Fibroblast of skin of scalp (primary cell): Measurements from ENCODE around the gene TRAF7.
"Not testable (repeated sequence)": the region's sequence is repeated elsewhere in the genome, so short reads cannot be mapped to it uniquely, and the experiment has no call there.

Source experiments
- DNase-seq: peaks from one replicate; pipeline ENCODE4 v3.0.0-alpha.2; 2013

TRAF7 gene

GRCh38 chr16:2184346-2184745, 28.8 kb downstream of the TRAF7 start:
- no peak for DNase-seq

GRCh38 chr16:2184962-2185361, 29.4 kb downstream of the TRAF7 start:
- DNase-seq, result no peak

DNA sequence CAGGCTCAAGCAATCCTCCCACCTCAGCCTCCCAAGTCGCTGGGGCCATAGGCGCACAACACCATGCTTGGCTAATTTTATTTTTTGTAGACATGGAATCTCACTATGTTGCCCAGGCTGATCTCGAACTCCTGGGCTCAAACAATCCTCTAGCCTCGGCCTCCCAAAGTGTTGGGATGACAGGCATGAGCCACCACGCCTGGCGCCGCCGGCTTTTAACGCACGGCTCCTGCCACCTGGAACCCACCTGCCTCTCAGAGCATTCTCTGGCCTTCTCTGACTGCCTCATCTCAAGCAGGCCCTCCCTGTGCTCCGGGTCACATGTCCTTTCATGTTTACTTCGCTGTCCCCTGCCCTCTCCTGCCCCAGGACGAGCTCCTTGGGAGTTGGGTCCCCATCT, 30.5 kb downstream of the TRAF7 start:
- DNase-seq, result no peak

DNA sequence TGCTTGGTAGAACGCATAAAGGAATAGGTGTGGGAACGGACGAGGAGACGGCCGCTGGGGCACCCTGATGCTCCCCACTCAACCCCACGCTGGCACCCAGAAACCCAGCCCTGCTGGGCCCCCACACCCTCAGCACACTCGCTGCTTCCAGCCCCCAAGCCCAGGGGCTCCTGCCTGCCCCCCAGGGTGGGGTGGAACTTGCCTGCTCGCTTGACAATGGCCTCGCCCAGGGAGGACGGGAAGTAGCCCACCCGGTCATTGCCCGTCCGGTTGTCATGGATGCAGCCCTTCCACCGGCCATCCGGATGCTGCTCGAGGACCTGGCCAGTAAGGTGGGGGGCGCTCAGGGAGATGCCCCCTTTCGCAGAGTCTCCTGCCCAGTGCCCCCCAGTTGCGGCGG, 30.9 kb downstream of the TRAF7 start:
- DNase-seq, result no peak

DNA sequence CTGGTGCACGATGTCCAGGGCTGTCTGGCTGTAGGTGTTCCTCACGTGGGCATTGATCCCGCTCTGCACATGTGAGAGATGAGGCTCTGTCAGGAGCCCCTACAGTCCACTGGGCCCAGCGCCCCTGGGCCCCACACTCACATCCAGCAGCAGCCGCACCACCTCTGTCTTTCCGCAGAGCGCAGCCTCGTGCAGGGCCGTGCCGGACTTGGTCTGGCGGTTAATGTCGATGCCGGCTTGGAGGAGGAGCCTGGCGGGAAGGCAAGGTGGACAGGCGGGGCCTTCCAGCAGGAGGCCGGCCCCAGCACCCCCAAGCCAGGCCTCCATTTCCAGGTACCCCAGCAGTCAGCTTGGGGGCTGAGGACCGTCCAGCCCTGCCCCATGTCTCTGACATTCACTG, 31.6 kb downstream of the TRAF7 start:
- no peak for DNase-seq

DNA sequence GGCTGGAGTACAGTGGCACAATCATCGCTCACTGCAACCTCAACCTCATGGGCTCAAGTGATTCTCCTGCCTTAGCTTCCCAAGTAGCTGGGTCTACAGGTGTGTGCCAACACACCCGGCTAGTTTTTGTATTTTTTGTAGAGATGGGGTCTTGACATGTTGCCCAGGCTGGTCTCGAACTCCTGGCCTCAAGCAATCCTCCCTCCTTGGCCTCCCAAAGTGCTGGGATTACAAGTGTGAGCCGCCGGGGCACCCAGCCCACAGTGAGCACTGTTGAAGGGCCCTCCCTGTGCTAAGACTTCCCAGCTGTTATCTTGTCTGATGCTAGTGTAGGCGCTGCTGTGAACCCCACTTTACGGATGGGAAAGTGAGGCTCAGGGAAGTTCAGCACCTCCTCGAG, 32.8 kb downstream of the TRAF7 start:
- no peak for DNase-seq

DNA sequence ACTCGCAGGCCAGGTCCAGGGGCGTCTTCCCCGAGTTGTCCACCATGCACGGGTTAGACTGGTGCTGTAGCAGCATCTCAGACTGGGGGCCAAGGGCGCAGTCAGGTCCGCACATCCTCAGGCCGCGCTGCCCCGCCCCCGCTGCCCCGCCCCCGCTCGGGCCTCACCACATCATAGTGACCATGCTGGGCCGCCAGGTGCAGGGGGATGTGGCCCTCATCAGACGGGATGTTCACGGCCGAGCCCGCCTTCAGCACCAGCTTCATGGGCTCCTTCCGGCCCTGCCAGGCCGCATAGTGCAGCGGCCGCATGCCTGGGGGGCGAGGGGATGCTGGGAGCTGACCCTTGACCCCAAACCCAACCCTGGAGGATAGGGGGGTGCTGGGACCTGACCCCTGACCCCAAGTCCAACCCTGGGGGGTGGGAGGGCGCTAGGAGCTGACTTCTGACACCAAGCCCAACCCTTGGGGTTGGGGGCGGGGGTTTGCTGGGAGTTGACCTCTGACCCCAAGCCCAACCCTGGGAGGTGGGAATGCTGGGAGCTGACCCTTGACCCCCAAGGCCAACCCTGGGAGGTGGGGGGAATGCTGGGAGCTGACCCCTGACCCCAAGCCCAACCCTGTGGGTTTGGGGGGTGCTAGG, 33.8 kb downstream of the TRAF7 start:
- DNase-seq, result no peak

- DNase-seq, result no peak
These were observed 34.5 kb downstream of the TRAF7 start for GRCh38 chr16:2190002-2190658.

DNA sequence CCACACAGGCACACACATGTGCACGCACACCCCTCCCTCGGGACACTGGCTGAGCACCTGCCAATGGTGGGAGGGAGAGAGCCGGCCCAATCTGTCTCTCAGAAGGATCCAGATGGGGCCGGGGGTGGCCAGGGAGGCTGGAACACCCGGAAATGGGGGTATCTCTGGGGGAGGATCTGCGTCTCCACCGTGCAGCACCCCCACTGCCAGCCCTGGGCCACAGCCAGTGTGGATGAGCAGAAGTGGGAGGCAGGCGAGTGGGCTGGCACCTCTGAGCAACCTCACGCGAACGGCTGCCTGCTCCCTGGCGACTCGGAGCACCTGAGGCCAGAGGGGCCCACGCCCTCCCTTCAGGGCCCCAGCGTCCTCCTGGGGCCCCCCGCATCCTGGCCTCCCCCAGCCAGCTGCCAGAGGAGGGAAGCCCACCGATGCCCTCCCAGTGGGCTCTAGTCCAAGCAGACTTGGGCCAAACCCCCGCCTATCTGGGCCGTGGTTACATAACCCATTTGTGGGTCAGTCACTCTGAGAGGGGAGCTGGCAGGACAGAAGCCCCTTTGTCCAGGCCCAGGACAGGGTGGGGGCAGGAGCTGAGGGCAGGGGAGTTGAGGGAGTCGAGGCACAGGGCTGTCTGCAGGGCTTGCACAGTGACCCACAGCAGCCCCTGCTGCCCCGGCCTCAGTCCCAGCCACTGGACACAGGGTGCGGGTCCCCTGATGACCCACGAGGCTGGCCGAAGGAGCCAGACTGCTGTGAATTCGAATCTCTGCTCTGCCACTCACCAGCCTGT, 35.3 kb downstream of the TRAF7 start:
- no peak for DNase-seq

DNA sequence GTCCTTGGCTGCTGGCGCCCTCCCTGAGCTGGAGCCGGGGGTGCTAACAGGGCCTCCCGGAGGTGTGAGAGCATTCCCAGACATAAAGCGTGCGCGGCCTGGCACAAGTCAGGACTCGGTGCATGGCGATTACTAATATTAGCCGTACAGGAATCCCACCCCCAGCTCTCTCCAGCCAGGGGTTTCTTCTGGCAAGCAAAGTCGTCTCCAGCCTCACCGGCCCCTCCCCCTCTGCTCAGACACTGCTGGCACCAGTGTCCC, 35.8 kb downstream of the TRAF7 start:
- no peak for DNase-seq

GRCh38 chr16:2194166-2194834, 38.7 kb downstream of the TRAF7 start:
- DNase-seq, result peak; percentile 38

DNA sequence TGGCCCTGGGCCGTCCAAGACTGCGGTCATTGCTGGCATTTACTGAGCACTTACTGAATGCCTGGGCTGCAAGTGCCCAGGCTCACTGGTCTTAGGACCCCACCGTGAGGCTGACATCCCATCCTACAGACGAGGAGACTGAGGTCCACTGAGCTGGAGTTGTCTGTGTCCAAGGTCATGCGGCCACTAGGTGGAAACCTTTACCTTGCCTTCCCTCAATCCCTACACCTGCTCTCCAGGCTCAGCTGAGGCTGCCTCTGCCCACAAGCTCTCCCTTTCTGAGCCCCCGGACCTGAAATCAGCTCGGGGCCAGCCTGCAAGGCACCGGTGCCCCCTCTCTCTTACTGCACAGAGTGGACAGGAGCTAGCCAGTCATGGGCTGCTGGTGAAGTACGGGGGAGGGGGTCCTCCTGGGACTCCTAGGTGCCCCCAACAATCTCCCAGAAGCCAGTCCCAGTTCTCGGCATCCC, 39.3 kb downstream of the TRAF7 start:
- peak; percentile 34 for DNase-seq

- DNase-seq, result no peak
These were observed 40.0 kb downstream of the TRAF7 start for GRCh38 chr16:2195322-2196161.

- no peak for DNase-seq
These were observed 40.8 kb downstream of the TRAF7 start, which contains the start of gene CASKIN1 for GRCh38 chr16:2196162-2196980. Gene CASKIN1, minus strand, starts transcription at chr16:2196605. Its CDS starts 173 bp downstream, at chr16:2196432.

DNA sequence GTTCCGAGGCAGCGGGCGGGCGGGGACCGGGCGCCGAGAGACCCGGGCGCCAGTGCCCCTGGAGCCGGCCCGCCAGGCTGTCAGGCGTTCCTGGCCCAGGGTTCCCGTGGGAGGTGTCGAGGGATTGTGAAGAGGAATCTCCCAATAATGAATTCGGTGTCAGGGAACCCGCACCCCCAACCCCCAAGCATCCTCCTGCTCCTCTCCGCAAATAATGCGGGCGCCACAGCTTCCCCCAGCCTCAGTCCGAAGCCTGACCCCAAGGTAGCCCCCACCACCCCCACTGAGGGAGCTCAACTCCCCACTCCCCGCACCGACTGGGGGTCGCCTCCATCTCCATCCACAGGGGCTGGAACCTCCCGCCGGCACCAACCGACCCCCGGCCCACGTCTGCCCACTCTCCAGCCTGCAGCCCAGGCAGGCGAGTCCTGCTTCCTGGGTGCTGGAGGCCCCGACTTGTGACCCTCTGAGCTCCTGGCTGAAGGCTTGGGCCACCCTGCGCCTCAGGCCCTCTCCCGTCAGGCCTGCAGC, 41.5 kb downstream of the TRAF7 start:
- DNase-seq, result no peak

DNA sequence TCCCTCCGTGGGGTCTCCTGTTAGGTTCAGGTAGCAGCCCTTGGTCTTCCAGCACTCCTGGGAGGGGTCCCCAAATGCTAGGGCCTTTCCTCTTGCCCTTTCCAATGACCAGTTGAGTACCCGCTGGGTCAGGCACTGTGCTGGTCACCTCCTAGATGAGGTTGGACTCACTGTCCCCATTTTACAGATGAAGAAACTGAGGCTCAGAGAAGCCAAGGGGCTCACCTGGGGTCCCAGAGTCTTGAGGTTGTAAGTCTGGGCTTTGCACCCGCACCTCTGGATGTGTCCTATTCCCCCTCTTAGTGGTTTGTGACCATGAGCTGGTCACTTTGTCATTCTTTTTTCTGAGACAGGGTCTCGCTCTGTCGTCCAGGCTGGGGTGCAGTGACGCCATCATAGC, 42.2 kb downstream of the TRAF7 start:
- no peak for DNase-seq

DNA sequence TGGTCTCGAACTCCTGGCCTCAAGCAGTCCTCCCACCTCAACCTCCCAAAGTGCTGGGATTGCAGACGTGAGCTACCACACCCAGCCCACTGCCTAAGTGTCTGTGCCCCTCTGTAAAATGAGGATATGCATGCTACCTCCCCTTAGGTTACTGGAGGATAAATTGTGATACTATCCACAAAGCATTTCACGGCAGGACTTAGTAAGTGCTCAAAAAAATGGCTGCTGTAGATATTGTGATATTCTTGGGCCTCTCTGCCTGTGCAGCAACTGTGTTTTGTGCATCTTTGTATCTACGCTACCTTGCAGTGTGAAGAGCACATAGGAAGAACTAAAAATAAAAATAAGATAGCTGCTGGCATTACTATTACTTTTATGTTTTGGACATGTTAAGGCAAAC, 42.7 kb downstream of the TRAF7 start:
- DNase-seq, result no peak

DNA sequence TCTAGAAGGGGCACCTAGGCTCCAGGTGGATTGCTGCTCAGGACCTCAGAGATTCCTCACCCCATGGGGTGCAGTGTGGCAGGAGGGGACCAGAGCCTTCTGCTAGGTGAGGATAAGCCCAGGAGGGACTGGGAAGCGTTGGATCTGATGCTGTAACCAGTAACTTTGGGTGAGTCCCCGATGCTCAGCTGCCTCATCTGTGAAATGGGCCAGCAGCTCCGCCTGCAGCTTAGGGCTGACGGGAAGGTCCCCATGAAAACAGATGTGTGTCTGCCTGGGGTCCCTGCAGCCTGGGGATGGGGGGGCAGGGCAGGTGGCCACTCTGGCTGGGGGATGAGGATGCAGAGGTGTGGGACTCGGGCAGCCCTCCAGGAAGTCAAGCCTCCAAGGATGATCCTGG, 43.5 kb downstream of the TRAF7 start:
- DNase-seq, result no peak

- DNase-seq, result no peak
These were observed 44.1 kb downstream of the TRAF7 start for GRCh38 chr16:2199621-2200139.

- no peak for DNase-seq
These were observed 44.7 kb downstream of the TRAF7 start for GRCh38 chr16:2200313-2200712.

DNA sequence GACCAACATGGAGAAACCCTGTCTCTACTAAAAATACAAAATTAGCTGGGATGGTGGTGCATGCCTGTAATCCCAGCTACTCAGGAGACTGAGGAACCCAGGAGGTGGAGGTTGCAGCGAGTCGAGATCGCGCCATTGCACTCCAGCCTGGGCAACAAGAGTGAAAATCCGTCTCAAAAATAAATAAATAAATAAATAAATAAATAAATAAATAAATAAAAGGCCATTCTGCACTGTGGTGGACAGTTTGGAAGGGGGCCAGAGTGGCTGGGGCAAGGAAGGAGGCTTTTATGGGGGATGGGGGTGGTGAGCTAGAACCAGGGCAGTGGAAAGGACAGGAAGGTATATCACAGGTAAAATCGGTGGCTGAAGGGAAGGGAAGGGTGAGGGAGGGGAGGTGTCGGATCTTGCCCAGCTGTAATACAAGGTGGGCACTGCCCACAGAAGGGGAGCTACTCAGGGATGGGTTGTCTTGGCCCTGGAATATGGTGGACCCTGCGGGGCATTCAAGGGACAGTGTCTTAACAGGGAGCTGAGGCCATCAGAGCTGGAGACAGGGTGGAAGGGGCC, 47.6 kb downstream of the TRAF7 start:
- not testable (repeated sequence) for DNase-seq
